ENCODE measurements around the gene IGFN1. TPM values are rescaled to one million over a fixed set of nuclear protein-coding genes. Genes with fewer than 3 reads are reported as not detected.

The IGFN1 gene
- polyA plus RNA-seq, 1 donor from 2014 or later, result not detected

- H3F3A ChIP-seq (ENCODE audit: insufficient read depth, low read length, poor library complexity, severe bottlenecking), result no peaks in the 10 kb centered on the region
- TF ChIP-seq MXI1 (conservative IDR thresholded peaks at IDR 0.05; ENCODE audit: poor library complexity, severe bottlenecking) (no peak), POLR2AphosphoS5 (IDR thresholded peaks at IDR 0.05) (no peak), REST (IDR thresholded peaks at IDR 0.05; ENCODE audit: borderline replicate concordance) (no peak), EP300 (conservative IDR thresholded peaks at IDR 0.05; ENCODE audit: poor library complexity, severe bottlenecking) (no peak), RAD21 (conservative IDR thresholded peaks at IDR 0.05) (no peak), SMC3 (conservative IDR thresholded peaks at IDR 0.05; ENCODE audit: poor library complexity) (no peak), TAF1 (IDR thresholded peaks at IDR 0.05; ENCODE audit: low read depth) (no peak), EZH2 (IDR thresholded peaks at IDR 0.05; ENCODE audit: borderline replicate concordance, insufficient read depth, low read length, poor library complexity, severe bottlenecking) (no peak), CTCF (IDR thresholded peaks at IDR 0.05; ENCODE audit: poor library complexity, severe bottlenecking) (no peak)
- no peak overlapping the region for H3K4me3 ChIP-seq (ENCODE audit: low read length)
- no peaks in the 10 kb centered on the region for H3K9me2 ChIP-seq (ENCODE audit: insufficient read depth, low read length)
- H4K20me1 ChIP-seq (ENCODE audit: insufficient read depth), result no peaks in the 10 kb centered on the region
- H2AFZ ChIP-seq (ENCODE audit: low read depth, low read length), result no peak overlapping the region
- no peak overlapping the region for H3K4me2 ChIP-seq (ENCODE audit: low read length)
- no peak overlapping the region for H3K9ac ChIP-seq (ENCODE audit: low read length)
- H3K27ac ChIP-seq (ENCODE audit: low read length), result no peak overlapping the region
- no peaks in the 10 kb centered on the region for H3K27me3 ChIP-seq (ENCODE audit: insufficient read depth, low read depth, low read length)
- no peaks in the 10 kb centered on the region for H3K36me3 ChIP-seq (ENCODE audit: insufficient read depth, low read length)
- H3K79me2 ChIP-seq (replicated peaks; ENCODE audit: insufficient read depth, low read length), result no peaks in the 10 kb centered on the region
- H3K9me3 ChIP-seq (ENCODE audit: low read length), result no peaks in the 10 kb centered on the region
Observed at GRCh38 chr1:201191653-201192260, 1.1 kb downstream of the IGFN1 start.

- Histone ChIP-seq H3K27ac (ENCODE audit: low read length) (no peak overlapping the region), H3K79me2 (replicated peaks; ENCODE audit: insufficient read depth, low read length) (no peaks in the 10 kb centered on the region), H4K20me1 (ENCODE audit: insufficient read depth) (no peaks in the 10 kb centered on the region), H3K4me3 (ENCODE audit: low read length) (no peak overlapping the region), H3K4me2 (ENCODE audit: low read length) (no peak overlapping the region), H3K9me2 (ENCODE audit: insufficient read depth, low read length) (no peaks in the 10 kb centered on the region), H3K36me3 (ENCODE audit: insufficient read depth, low read length) (no peaks in the 10 kb centered on the region), H3K9ac (ENCODE audit: low read length) (no peak overlapping the region), H3F3A (ENCODE audit: insufficient read depth, low read length, poor library complexity, severe bottlenecking) (no peaks in the 10 kb centered on the region), H2AFZ (ENCODE audit: low read depth, low read length) (no peak overlapping the region), H3K27me3 (ENCODE audit: insufficient read depth, low read depth, low read length) (no peaks in the 10 kb centered on the region), H3K9me3 (ENCODE audit: low read length) (no peaks in the 10 kb centered on the region)
- no peak for TF ChIP-seq POLR2AphosphoS5 (IDR thresholded peaks at IDR 0.05)
- no peak for TF ChIP-seq EZH2 (IDR thresholded peaks at IDR 0.05; ENCODE audit: borderline replicate concordance, insufficient read depth, low read length, poor library complexity, severe bottlenecking)
- no peak for TF ChIP-seq CTCF (IDR thresholded peaks at IDR 0.05; ENCODE audit: poor library complexity, severe bottlenecking)
- no peak for TF ChIP-seq REST (IDR thresholded peaks at IDR 0.05; ENCODE audit: borderline replicate concordance)
- no peak for TF ChIP-seq EP300 (conservative IDR thresholded peaks at IDR 0.05; ENCODE audit: poor library complexity, severe bottlenecking)
- no peak for TF ChIP-seq RAD21 (conservative IDR thresholded peaks at IDR 0.05)
- no peak for TF ChIP-seq MXI1 (conservative IDR thresholded peaks at IDR 0.05; ENCODE audit: poor library complexity, severe bottlenecking)
- no peak for TF ChIP-seq SMC3 (conservative IDR thresholded peaks at IDR 0.05; ENCODE audit: poor library complexity)
- TF ChIP-seq TAF1 (IDR thresholded peaks at IDR 0.05; ENCODE audit: low read depth), result no peak
Observed at GRCh38 chr1:201192261-201192788, 1.7 kb downstream of the IGFN1 start.
